Measurements from ENCODE around the gene MEF2B.

DNA sequence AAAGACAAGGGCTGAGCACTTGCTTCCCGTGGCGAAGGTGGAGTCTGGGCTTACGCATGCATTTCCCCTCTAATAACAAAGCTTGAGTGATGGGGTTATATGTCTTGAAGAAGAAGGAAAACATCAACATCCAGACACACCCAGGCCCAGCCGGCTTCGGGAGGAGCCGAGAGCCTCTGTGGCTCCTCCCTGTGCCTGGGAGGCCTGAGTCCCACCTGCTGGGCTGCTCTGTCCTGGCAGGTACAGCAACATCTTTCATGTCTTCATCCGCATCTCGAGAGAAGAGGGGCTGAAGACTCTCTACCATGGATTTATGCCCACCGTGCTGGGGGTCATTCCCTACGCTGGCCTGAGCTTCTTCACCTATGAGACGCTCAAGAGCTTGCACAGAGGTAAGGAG lies 62.4 kb downstream of the MEF2B start:
- TF ChIP-seq, protein P1, sequence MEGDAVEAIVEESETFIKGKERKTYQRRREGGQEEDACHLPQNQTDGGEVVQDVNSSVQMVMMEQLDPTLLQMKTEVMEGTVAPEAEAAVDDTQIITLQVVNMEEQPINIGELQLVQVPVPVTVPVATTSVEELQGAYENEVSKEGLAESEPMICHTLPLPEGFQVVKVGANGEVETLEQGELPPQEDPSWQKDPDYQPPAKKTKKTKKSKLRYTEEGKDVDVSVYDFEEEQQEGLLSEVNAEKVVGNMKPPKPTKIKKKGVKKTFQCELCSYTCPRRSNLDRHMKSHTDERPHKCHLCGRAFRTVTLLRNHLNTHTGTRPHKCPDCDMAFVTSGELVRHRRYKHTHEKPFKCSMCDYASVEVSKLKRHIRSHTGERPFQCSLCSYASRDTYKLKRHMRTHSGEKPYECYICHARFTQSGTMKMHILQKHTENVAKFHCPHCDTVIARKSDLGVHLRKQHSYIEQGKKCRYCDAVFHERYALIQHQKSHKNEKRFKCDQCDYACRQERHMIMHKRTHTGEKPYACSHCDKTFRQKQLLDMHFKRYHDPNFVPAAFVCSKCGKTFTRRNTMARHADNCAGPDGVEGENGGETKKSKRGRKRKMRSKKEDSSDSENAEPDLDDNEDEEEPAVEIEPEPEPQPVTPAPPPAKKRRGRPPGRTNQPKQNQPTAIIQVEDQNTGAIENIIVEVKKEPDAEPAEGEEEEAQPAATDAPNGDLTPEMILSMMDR (IDR thresholded peaks at IDR 0.05; ENCODE audit: insufficient read depth, low read length, poor library complexity, severe bottlenecking), result no peak
- no peak for TF ChIP-seq EZH2phosphoT487 (conservative IDR thresholded peaks at IDR 0.05; ENCODE audit: low read length)

Measured in SU-DHL-6 (cell line).